HG03432 (cell line): ENCODE data around the gene PMM2.

Source experiments
- ATAC-seq: cut with Tn5 transposase; IDR thresholded peaks from one replicate; pipeline ENCODE4 v1.9.1; 2021; ENCODE audit warnings: mild to moderate bottlenecking, moderate library complexity; ENCODE audit not compliant: unreplicated experiment

The PMM2 gene

GRCh38 chr16:8849411-8850011 is 51.9 kb downstream of the PMM2 start:
- no peak for ATAC-seq

- ATAC-seq, result peak; percentile 37
Observed at GRCh38 chr16:8850279-8850885, 52.7 kb downstream of the PMM2 start.

- ATAC-seq, result no peak
Observed at GRCh38 chr16:8851761-8852403, 54.2 kb downstream of the PMM2 start.

- ATAC-seq, result no peak
Observed at GRCh38 chr16:8852534-8852933, 54.9 kb downstream of the PMM2 start.

- ATAC-seq, result no peak
Observed at GRCh38 chr16:8853150-8853549, 55.5 kb downstream of the PMM2 start.

- no peak for ATAC-seq
Observed at GRCh38 chr16:8853611-8854010, 56.0 kb downstream of the PMM2 start.

GRCh38 chr16:8854298-8854948 is 56.8 kb downstream of the PMM2 start:
- no peak for ATAC-seq

- ATAC-seq, result no peak
Observed at GRCh38 chr16:8855051-8855786, 57.6 kb downstream of the PMM2 start.

- ATAC-seq, result no peak
Observed at GRCh38 chr16:8855972-8856371, 58.3 kb downstream of the PMM2 start.

- ATAC-seq, result no peak
Observed at GRCh38 chr16:8858994-8859912, 61.6 kb downstream of the PMM2 start.

GRCh38 chr16:8859913-8860881 is 62.6 kb downstream of the PMM2 start:
- ATAC-seq, result no peak

- ATAC-seq, result no peak
Observed at GRCh38 chr16:8861563-8862308, 64.1 kb downstream of the PMM2 start.

- ATAC-seq, result no peak
Observed at GRCh38 chr16:8862309-8863130, 64.9 kb downstream of the PMM2 start.

- ATAC-seq, result no peak
Observed at GRCh38 chr16:8863594-8864424, 66.2 kb downstream of the PMM2 start.

GRCh38 chr16:8864480-8865110 is 67.0 kb downstream of the PMM2 start:
- ATAC-seq, result no peak
